Measurements from ENCODE around the gene PTH1R.

PTH1R gene

DNA sequence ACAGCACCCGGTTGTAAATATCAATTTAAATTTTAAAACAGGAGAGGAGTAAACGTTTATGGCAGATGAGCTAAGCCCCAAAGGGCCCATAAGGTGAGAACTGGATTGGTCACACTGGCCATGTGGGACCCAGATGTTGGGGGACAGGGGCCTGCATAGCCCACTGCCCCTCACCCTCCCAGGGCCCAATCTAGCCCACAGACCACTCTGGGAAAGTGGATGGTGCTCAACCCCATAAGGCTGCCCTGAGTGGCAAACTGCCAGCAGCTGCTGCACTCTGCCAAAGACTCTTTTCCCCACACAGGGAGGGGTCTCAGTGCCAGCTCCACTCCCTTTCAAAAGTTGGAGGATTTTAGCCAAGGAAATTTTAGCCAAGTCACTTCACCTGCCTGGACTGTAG is 56.6 kb downstream of the PTH1R start:
- DNase-seq: no peak

DNA sequence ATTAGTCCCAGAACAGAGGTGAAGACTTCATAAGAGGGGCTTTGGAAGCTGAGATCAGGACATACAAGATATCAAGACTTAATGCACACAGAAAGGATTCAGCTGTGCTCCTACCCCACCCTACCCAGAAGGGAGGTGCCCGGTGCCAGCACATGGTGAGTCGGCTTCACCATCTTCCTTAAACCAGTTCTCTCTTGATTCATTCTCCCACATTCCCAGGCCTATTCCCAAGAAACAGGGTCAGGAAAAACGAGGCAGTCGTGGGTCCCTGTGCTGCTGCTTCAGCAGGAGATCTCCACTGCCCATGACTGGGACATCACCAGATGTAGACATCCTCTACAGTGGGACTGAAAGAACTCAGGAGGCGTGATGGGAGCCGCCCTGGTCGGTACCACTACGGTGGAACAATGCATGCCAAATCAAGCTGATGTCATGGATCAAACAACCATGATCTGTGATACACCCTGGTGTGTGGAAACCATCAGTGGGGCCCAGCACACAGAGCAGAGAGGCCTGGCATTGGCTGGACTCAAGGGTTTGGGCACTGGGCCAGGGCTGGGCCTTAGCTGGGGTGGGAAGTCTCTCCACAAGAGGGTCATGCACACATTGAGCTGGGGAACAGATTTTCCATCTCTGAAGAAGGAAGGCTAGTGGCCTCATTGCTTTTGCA is 57.1 kb downstream of the PTH1R start:
- DNase-seq: no peak

DNA sequence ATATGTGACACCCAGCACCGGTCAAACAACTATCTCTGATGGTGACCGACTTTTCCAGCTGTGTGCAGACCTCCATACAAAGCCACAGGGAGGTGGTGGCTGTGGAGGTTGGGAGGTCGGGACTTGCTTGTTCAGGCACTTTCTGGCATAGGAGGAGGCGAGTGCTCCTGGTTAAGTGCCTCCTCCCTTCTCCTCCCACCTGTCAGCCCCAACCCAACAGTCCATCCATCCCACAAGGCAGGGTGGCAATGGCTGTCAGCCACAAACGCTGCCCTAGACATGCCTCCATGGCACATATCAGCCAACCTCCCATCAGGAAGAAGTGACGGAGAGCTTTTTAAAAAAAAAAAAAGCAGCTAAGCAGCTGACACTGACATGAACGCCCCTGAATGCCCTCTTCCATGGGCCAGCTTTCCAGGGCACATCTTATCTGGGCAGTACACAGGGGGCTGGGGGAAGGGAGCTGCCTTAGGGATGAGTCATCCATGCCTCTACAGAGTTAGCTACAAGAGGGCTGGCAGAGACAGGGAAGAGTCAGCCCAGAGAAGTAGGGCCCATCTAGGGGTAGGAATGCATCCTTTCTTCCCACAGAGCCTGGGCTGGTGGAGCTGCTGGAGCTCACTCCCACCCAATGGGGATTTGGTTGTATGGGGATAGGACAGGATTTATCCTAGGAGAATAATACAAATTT is 57.8 kb downstream of the PTH1R start:
- DNase-seq: no peak

DNA sequence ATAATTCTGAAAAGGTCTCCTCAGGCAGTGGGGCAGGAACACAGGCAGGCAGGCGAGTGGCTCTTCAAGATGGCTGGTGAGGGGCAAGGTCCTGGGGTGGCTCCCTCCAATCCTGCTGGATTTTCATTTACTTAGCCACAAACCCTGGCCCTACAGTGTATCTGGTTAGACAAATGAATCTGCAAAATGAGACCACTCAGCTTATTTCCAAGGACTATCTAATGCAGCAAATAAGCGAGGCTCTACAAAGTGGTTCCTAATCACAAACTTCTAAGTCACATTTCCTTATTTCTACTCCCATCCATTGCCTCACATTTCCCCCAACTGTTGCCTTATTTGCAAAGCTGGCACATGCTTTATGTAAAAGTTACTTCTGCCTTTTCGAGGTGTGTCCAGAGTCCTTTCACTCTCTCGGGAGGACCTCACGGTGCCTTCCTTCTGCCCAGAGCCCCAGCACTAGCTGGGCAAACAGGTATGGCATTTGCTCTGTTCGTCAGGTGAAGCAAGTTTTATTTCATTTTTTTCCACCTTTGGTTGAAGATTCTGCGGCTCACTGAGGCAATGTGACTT is 58.6 kb downstream of the PTH1R start:
- DNase-seq: no peak

DNA sequence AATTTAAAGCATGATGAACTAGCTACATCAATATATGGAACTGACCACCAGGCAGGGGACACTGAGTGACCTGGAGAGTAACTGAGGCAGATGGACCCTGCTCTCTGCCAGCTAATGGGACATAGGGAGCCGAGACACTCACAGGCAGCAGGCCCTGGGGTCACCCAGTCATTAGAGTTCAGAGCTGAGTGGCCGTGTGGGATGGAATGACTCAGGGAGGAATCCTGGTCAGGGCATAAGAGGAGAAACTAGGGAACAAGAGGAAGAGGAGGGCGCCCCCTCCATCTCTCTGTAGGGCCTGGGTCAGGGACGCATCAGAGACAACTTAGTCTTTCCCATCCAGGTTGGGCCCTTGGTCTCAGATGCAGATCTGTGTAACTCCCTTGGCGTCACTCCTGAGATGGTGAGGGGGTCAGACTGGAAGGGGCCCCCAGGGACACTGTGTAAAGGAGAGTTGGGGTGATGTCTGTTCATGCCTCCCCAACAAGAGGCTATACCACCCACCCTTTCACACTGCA is 59.3 kb downstream of the PTH1R start:
- no peak for DNase-seq

DNA sequence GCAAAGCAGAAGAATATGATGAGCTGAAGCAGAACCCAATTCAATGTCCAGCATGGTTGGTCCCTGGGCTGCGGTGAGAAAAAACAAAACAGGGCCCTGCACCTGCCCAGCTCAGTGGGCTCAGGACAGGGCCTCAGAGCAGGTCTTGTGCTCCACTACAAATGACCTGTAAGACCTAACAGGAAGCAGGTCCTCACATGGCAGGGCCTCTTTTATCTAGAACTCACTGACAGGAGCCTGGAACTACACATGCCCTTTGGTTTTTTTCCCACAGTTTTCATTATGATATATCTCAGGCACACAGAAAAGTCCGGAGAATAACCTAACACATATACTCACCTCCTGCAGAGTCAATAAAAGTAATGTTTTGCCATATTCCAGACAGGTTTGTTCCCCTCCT is 60.6 kb downstream of the PTH1R start:
- DNase-seq: no peak

DNA sequence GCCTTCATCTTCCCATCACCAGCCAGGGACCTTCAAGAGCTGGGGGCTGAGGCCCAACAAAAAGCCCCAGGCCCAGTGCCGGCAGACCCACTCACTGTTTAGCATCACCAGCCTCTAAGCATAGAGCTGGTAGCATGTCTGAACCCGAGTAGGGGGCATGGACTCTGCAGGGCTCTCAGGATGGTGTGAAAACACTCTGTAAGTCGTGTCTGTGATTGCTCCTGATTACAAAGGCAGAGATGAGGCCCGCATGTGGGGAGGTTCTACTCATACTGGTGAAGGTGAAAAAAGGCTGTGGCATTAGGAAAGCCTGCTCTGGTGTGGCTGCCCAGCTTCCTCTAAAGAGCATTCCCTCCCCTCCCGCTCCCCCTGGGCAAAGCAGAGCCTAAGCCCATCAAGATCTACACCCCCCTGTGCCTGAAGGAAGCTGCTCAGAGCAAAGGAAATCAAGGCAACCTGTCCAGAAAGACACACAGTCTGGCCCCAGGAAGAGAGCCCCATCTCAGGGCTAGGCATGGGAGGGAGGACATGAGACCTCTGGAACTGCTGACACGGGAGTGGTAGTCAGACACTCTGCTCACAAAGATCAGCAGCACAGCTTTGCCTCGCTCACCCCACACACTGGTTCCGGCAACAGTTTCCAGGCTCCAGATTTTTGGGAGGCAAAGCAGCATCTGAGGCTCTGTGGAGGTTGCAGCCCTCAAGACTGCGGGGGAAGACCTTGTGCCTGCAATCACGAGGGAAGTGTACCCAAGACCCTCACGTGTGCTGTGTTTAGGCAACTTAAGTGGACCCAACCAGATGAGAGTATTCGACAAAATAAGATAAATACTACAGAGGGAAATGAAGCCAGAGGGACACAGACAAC is 62.3 kb downstream of the PTH1R start:
- no peak for DNase-seq

DNA sequence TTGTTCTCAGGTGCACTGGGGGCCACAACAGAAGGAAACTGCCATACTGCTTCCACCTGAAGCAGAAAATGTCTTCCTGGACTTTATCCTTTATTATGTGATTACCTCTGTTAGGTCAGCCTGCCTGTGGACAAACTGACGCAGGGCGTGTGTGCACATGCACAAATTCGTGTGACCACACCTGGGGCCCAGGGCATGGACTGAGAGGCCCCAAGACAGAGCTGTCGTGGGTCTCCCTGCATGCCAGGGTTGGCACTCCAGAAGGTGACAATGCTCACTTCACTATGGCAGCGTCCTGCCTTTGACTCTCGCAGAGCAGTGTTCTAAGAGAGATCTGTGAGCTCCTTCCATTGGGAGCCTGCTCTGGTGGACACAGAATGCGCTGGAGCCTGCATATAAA is 64.6 kb downstream of the PTH1R start:
- no peak for DNase-seq

DNA sequence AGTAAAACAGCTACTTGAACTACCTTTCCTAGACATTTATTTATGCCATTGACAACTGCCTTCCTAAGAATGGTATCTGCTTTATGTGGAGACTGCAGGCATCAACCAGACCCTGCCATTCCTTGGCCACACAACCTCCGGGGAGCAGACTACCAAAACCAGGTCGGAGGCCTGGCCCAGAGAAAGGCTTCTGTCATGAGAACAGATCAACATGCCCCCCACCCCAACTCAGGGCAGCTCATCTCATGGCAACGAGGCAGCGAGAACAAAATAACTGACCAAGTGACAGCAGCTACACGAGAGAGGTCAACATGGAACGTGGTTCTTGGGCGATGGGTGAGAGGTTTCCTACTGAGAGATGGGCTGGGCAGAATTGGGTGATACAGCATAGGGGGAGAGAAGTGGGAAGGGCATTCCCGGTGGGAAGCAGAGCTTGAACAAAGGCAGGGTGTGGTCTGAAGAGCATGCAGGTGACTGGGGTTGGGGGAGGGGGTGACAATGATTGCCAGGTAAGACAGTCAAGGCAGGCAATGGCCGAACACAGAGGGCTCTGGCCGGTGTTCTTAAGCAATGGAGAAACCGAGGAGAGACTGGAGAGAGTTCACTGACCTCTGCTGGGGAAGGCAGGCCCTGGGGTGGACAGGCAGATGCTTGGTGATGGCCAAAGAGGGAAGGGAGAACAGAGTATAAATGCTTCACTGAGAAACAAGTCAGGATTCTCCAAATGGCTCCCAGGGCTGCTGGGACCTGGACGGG is 65.1 kb downstream of the PTH1R start:
- no peak for DNase-seq

DNA sequence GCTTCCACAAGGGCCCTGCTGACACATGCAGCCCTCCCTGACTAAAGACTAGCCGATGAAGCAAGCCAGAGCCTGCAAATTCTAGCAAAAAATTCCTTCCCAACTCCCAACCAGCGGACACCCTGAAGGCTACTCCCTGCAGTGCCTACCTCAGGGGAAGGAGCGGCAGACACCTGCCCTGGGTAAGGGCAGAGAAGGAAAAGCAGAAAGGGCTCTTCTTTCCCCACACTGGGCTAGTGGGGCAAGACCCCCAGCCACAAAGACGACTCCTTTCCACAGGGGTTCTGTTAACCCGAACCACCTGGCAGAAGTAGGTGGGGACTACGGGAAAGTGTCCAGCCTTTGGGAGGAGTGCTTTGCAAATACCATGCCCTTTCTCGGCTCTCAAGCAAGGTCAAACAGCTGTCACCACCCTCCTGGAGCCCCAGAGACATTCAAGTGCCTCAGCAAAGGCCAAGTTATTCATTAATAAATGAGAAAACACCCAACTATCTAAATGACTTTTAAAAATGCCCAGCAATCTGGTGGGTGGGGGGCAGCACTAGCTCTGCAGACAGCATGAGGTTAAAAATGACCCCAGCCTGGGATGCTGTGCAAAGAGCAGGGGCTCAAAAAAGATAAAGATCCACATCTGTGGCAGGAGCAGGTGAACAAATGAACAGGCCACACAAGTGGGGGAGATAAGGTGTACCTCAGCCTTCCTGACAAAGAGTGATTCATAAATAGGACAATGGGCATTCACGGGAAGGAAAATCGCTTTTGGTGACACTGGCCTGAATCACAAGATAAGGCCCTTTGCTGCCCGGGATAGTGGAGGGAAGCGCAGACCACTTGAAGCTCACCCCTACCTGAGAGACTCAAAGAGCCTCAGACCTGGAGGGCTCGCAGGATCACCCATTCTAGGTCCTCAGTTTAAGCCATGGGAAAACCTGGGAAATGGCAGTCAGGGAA is 66.0 kb downstream of the PTH1R start:
- no peak for DNase-seq

DNA sequence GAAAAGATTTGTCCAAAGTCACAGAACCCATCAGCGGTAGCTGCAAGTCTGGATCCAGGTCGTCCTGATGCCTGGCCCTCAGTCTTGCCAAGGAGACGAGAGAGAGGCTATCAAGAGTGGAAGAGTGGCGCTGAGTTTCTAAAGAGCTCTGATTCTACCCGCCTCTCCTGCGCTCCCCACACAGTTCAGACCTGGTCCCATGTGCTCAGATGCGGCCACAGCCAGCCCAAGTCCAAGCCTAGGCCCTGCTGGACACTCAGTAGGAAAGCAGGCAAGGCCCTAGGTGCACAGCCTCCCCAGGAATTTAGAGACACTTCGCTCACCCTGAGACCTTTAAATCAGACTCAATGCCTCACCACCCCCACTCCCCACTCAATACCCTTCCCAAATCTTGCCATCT is 66.7 kb downstream of the PTH1R start:
- DNase-seq: no peak

DNA sequence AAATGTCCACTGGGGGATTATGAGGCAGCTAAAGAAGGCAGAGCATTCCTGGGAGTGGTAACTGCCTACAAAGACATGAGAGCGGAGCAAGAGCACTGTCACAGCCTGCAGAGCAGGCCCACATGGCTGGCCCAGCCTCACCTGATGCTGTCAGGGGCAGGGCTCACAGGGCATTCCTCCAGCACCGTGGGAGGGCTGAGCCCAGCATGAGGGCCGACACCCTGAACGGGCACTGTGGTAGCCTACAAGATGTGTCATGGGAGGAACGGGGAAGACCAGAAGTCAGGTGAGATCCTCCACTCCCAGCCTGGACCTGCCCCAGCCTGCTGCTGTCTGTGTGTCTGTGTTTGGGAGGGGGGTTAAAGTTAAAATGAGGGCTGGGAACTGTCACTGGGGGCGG is 68.9 kb downstream of the PTH1R start:
- DNase-seq: no peak

DNA sequence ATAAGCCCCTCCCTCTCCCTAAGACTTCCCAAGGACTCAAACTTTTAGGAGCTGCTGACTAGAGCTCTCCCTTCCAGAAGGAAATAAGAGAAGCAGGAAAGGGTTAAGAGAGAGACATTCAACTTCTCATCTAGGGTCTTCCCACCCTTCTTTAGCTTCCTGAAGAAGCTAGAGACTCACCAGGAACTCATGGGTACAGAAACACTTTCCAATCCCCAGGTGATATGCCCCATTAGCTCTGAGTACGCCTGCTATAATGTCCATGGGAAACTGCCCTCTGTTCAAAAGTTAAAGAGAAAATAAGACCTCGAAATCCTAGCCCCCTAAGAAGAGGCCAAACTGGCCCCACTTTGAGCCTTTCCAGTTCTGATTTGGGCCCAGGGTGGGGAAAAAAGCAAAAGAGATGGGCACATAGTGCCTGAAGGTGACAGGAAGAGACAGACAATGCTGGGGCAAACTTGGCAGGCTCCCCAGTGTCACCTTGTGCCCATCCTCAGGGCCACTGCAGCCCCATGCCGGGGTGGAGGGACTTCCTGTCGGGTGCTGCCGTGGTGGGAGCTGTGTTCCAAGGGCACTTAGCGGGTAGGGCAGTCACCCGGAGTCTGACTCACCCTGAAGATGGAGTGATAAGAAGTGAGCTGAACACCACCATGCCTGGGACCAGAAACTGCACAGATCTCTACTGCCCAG is 69.5 kb downstream of the PTH1R start:
- no peak for DNase-seq

DNA sequence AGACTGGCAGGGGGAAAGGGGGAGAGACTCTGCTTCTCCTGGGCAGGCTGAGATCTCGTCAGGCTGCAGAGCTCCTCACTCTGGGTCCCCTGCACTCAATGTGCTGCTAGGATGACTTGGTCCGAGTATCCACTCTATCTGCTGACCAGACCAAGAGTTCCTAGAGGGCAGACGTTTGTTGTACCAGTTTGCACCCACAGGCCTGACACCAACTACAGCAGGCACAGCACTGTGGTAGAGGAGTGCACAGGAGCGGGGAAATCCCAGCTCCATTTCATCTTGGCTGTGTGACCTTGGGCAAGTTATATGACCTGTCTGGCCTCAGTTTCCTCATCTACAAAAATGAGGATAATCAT is 70.0 kb downstream of the PTH1R start:
- no peak for DNase-seq

DNA sequence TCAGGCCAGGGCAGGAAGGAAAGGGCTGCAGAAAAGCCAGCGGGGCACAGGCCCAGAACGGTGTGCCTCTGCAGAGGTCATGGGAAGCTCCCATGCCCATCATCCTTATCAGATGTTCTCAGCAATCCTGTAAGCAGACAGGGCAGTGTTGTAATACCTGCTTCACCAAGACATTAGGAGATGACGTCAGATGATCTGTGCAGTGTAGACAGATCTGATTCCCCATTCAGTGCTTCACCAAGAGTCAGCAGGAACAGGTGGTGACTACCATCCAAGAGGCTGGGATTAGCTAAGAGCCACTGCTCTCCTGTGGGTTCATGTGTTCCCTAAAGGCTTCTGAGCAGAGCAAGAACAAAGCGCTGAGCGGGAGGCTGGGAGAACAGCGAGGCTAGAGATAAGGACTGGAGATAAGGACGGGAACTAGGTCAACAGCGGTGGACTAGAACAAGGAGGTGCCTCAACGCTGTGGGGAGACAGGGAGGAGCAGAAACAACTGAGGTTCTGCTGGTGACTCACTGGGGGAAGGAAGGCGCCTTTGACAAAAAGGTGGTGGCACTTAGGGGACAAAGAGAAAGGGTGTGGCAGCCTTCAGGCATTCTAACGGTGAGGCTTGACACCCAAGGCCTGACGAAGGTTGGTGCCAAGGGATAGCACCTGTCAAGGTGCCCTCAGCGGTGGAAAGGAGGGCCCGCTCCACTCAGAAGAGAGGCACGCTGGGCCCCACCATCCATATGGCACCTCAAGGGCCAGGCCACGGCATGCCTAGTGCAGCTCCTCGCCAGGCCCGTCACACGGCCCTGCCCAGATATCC is 70.7 kb downstream of the PTH1R start:
- DNase-seq: no peak

DNA sequence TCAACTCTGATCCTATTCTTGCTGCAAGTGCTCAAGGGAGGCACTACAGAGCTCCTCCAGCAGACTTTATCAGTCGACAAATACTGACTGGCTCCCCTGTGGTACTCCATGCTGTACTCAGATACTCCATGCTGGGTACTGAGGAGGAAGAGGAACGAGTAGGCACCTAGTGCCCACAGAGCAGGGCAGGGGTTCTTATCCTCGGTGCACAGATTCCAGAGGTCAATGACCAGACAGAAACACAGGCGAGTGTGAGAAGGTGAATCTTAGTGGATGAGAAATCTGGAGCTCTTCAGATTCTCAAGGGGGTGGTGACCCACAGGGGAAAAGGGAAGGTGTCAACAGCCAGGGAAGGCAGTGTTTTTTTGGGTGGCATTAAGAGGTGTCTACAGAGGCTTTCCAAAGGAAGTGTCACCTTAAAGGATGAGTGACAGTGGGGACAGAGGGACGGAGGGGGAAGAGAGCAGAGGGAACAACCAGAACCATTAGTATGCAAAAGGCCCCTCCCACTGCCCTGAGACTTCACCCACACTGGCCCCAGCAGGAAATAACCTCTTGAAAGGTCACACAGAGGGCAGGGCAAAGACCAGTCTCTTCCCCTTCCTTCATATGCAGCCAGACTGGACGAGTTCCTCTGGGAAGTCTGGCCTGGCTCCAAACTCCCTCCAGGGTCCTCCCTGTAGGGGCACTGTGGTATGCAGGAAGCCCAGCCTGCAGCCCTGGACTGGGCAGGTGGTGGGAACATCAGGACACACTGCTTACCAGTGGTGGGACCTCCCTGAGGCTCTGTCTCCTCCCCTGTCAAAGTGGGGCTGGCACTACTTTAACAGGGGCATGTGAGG is 71.5 kb downstream of the PTH1R start:
- no peak for DNase-seq

DNA sequence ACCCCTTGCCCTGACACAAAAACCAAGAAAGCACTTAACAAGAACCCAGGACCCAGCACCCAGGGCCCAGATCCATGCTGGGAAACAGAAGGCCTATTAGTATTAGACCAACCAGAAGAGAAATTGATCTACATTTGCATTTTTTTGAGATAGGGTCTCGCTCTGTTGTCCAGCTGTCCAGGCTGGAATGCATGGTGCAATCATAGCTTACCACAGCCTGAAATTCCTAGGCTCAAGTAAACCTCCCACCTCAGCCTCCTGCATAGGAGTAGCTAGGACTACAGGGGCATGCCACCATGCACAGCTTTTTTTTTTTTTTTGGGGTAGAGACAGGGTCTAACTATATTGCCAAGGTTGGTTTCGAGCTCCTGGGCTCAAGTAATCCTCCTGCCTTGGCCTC is 72.7 kb downstream of the PTH1R start:
- no peak for DNase-seq

DNA sequence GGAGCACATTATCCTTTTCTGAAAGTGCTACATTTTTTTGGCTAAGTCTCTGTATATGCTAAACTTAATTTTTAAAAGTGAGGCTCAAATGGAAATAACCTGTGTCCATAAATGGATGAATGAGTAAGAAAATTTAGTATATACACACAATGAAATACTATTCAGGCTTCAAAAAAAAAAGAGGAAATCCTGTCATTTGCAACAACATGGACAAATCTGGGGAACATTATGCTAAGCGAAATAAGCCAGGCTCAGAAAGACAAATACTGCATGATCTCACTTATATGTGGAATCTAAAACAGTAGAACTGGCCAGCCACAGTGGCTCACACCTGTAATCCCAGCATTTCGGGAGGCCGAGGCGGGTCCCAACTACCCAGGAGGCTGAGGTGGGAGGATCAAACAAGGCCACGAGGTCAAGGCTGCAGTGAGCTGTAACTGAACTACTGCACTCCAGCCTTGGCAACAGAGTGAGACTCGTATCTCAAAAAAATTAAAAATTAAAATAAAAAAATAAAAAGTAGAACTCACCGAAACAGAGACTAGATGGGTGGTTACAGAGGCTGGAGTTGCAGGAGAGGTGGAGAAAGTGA is 73.2 kb downstream of the PTH1R start:
- no peak for DNase-seq

DNA sequence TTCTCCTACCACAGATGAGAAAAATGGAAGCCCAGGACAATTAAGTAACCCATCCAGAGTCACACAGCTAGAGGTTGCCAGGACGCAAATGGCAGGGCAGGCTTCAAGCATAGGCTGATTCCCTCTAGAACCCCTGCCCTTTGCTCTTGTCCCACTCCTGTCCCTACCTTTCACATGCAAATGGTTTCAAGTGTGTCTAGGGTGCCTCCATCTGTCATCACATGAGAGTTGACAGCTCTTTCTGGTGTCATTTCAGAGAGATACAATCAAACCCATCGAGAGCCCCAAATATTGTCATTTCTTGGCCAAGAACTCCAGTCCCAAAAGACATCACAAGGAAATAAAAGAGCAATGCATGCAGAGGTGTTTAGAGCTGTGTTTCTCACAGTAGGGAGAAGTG is 75.3 kb downstream of the PTH1R start:
- no peak for DNase-seq

Data from NCI-H82 (cell line).